ENCODE data around the gene WDR38.
A peak's percentile ranks its signal among the peaks of the same experiment; 100 is the strongest.

WDR38 gene, protein sequence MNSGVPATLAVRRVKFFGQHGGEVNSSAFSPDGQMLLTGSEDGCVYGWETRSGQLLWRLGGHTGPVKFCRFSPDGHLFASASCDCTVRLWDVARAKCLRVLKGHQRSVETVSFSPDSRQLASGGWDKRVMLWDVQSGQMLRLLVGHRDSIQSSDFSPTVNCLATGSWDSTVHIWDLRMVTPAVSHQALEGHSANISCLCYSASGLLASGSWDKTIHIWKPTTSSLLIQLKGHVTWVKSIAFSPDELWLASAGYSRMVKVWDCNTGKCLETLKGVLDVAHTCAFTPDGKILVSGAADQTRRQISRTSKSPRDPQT

DNA sequence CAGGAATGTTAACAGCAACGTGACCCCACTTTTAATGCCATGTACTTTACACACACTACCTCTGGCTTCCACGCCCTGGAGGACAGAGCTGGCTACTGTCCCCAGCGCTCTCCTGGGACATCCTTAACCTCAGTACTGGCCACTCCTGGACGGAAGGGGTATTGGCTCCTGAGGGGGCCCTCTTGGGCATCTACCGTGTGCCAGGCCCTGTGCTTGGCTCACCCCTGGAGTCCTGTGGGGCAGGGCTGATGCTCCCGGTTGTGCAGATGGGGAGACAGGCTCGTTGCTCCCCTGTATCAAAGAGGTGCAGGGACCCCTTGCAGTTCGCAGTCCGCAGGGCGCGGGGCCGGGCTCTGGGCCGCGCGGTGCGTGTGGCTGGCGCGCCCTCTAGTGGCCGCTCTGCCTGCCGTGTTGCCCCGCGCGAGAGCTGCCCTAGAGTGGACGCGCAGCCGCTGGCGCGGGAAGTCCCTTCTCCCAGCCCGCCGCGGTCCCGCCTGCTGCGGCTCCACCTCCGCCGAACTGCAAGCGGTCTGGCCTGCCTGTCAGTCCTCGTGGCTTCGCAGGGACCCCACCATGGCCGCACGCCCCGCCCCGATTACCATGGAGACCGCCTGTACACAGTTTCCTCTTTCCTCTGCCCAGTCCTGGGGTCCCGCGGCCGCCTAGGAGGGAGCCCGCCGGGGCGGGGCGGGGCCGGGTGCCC, at the start of gene WDR38:
TSS of gene WDR38 (plus strand) at position 632 of the 703 bp plus-strand sequence. CDS start 72 bp downstream, outside the sequence.
- DNase-seq: peak; percentile 69

DNA sequence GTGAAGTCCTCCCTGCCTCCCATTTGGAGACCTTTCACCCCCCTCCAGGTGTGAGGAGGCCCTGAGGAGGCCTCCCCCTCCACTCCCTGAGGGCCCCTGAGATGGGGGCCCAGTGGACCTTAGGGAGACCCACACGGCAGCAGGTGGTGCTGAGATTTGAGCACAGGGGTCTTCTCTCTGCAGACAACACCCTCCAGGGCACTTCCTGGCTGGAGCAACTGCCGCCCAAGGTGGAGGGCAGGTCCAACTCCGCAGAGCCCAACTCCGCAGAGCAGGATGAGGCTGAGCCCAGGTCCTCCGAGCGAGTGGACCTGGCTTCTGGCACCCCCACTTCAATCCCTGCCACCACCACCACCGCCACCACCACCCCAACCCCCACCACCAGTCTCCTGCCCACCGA, 49.3 kb upstream of the WDR38 start:
- DNase-seq: no peak

DNA sequence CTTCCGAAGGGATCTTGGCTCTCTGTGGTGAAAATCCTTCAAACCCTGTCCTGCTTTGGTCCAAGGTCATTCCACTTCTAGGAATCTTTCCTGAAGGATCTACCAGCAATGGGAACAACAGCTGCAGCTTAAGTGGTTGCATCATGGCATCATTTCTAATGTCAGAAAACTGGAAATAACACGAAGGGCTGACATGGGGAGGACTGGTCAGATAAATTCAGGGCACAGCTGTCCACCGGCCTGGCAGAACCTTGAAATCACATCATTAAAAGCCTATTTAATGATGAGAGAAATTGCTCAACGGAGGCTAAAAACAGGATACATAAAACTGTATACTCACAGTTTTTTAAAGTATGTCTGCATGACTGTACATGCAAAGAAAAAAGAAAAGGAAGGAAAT, 48.1 kb upstream of the WDR38 start:
- no peak for DNase-seq

DNA sequence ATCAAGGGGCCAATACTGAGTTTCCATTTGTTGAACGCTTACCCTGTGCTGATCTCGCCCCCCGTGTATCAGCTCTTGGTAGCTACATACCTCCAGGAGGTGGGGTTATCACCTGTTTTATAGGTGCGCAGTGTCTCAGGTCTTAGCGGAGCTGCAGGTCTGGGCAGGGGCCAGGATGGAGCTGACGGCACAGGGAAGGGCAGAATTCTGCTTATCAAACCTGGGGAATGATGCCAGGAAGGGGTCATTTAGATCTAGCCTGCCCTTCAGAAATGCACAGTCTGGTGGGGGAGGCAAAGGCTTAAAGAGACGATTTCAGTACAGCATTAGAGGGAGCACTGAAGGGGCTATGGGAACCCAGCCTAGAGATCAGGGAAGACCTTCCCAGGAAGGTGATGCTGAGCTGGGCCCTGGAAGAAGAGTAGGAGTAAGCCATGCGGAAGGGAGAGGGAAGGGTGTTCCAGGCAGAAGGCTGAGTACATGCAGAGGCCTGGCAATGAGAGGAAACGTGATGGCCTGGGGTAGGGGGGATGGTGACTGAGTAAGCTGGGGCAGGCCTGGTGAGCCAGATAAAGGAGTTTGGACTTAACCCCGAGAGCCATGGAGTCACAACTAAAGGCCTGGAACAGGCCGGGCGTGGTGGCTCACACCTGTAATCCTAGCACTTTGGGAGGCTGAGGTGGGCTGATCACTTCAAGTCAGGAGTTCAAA, 44.9 kb upstream of the WDR38 start:
- no peak for DNase-seq

DNA sequence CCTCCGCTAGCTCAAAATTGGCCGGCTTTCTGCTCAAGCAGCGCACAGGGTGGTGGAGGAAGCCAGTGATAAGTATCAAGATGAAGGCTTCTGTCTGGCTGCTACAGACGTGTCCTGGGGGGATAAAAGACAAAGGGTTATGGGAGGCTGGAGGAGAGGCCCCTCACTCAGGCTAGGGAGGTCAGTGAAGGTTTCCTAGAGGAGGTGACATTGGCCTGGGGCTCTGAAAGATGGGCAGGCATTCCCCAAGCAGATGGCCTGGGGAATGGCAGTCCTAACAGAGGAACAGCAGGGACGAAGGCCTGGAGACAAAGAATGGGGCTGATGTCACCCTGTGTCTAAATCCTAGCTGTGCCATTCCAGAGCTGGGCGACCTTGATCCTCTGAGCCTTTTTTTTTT, 44.0 kb upstream of the WDR38 start:
- no peak for DNase-seq

DNA sequence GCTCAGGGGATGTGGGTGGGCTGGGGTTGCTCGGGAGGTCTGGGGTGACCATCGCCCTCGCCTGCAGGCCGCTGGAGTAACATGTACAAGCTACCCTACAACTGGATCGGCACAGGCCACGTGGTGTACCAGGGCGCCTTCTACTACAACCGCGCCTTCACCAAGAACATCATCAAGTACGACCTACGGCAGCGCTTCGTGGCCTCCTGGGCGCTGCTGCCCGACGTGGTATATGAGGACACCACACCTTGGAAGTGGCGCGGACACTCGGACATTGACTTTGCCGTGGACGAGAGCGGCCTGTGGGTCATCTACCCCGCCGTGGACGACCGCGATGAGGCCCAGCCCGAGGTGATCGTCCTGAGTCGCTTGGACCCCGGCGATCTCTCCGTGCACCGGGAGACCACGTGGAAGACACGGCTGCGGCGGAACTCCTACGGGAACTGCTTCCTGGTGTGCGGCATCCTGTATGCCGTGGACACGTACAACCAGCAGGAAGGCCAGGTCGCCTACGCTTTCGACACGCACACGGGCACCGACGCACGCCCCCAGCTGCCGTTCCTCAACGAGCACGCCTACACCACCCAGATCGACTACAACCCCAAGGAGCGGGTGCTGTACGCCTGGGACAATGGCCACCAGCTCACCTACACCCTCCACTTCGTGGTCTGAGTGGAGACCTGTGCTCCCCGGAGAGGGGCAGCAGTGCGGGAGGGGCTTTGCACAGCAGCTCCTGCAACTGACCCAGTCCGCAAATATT, 43.3 kb upstream of the WDR38 start:
- DNase-seq: no peak

GRCh38 chr9:124810663-124811355, 42.5 kb upstream of the WDR38 start:
- no peak for DNase-seq

DNA sequence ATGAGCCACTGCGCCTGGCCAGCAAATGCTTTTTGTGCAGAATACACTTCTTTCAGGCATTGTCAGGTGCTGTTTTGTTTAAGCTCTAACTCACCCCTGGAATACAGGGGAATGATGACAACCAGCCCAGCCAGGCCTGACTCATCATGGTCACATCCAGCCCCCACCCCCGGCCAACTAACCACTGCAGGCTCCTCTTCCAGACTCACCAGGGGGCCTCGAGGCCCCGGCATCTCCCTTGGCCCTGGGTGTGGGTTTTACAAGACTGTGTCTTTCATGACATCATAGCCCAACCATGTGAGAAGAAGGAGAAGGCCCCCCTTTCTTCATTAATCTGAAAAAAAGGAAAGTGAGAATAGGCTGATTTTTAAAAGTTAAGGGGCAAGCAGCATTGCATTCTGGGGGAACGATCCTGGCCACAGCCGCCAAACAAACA, 40.8 kb upstream of the WDR38 start:
- no peak for DNase-seq

DNA sequence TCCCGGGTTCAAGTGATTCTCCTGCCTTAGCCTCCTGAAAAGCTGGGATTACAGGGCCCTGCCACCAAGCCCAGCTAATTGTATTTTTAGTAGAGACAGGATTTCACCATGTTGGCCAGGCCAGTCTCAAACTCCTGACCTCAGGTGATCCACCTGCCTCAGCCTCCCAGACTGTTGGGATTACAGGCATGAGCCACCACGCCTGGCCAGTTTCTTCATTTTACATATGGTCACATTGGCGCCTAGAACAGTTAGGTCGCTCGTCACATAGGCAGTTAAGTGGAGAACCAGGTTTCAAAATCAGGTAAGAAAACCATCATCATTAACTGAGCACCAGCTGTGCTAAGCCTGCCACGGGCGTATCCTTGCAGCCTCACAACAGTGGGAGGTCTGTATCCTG, 40.2 kb upstream of the WDR38 start:
- no peak for DNase-seq

DNA sequence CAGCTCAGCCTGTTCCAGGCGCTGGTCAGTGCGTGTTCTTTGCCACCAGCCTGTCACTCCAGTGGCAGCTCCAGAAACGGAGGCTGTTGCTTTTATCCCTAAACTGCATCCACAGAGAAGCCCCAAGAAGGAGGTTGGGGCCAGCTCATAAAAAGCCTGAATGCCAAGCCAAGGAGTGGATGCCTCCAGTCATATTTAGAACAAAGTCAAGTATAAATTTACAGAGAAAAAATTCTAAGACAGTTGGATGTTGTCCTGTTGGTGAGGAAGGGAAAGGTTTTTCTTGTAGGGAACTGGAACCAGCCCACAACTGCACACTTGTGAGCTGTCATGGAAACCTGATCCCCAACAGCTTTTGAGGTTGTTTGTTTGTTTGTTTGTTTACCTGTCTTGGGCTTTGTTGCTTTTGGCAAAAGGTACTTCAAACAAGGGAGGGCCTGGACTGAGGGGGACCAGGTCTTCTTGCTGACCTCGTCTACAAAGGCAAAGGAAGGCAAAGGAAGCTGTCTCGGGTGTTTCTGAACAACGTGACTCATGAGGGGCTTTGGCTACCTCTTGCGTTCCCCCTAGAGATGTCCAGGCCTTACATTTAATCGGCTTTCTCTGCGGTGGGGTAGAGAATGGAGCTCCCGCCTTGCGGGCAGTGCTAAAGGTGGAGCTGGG, 39.6 kb upstream of the WDR38 start:
- DNase-seq: no peak

GRCh38 chr9:124814164-124814535, 39.1 kb upstream of the WDR38 start:
- no peak for DNase-seq

DNA sequence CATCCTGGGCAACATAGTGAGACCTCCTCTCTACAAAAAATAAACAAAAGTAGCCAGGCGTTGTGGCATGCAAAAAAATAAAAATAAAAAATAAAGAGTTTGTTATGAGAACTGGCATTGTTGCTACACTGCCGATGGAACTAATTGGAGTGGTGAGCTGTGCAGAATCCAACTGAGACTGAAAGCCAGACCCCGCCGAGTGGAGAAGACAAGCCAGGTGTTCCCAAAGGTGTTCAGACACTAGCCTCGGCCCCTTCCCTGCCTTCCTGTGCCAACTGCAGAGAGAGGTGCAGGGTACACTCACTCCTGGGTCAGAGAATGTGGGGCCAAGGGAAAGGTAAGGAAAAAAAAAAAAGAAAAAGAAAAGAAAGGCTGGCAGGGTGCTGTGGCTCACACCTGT, 37.7 kb upstream of the WDR38 start:
- no peak for DNase-seq

DNA sequence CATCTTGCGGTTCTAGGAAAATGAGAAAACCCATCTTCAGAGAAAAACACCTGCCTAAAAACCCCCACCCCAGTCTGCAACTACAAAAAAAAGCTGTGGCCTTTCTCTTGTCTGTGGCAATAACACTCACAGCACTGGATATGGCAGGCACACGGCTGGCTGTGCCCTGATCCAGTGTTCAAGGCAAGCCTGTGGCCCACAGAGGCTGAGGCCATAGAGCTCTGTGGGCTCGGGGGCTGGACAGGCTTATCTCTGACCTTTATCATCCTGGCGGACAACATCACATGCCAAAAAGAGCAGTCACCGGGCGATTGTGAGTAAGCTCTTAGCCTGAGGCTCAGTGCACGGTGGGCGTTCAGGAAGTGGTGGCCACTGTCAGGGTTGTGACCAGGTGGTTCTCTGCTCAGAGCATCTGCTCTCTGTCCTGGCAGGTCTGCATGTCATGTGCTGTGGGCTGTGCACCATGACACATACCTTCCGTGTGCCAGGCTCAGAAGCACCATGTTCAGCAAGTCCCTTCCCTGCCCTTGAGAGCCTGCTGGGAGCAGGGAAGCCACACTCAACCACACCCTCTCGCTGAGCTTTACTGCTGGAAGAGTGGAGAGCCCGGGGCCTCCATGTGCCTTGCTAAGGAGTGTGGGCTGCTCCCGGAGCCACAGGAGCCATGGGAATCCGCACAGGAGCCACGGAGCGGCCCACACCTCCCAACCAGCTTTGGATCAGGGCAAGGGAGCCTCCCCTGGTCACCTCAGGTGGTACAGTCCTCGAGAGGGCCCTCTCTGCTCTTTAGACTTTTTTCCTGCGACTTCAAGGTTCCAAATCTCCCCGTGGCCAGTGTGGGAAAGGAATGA, 34.6 kb upstream of the WDR38 start:
- DNase-seq: no peak

DNA sequence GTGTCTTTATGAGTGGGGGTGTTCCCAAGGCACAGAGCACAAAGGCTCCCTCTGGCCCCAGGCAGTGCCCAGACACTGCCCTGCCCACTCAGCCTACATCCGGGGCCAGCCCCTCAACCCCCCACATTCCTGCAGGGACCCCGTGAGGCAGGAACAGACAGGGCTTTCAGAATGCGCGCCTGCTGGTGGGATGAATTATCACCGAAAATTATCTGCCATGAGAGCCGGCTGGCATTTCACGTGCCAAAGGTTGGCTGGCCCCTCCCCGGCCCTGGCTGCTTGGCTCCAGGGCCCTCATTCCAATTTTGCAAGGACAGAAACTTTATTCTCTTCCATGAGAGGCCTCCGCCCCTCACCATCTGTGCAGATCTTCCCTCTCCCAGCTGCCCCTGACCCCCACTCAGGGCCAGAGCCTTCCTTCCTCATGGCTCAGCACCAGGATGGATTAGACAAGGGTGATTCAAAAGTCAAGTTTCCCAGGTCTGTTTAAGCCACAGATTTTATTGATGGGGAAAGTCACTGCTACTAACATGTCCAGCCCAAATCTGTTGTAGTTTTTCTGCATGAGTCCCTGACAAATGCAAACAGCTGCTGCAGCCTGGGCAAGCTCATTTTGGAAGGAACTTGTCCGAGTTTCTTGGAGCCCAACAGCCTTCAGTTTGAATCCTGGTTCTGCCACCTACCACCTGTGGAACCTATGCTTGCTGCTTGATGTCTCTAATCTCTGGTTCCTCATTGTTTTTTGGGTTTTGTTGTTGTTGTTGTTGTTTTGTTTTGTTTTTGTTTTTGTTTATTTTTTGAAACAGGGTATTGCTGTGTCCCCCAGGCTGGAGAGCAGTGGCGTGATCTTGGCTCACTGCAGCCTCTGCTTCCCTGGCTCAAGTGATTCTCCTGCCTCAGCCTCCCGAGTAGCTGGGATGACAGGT, 32.3 kb upstream of the WDR38 start:
- DNase-seq: no peak

DNA sequence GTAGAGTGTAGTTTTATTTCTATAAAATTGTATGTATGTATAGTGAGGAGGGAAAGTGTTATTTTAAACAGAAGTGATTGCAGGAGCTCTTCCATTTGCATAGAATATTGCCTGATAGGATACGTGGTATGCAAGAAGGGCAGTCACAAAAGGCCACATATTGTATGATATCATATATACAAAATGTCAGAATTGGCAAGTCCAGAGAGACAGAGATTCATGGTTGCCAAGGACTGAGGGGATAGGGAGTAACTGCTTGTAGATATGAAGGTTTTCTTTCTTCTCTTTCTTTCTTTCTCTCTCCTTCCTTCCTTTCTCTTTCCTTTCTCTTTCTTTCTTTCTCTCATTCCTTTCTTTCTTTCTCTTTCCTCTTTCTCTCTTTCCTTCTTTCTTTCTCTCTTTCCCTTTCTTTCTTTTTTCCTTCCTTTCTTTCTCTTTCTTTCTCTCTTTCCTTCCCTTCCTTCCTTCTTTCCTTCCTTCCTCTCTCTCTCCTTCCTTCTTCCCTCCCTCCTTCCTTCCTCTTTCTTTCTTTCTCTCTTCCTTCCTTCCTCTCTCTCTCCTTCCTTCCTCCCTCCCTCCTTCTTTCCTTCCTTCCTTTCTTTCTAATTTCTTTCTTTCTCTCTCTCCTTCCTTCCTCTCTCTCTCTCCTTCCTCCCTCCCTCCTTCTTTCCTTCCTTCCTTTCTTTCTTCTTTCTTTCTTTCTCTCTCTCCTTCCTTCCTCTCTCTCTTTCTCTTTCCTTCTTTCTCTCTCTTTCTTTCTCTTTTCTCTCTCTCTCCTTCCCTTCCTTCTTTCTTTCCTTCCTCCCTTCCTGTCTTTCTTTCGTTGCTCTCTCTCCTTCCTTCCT, 24.5 kb upstream of the WDR38 start:
- no peak for DNase-seq

- no peak for DNase-seq
Observed at GRCh38 chr9:124829334-124829669, 24.0 kb upstream of the WDR38 start.

DNA sequence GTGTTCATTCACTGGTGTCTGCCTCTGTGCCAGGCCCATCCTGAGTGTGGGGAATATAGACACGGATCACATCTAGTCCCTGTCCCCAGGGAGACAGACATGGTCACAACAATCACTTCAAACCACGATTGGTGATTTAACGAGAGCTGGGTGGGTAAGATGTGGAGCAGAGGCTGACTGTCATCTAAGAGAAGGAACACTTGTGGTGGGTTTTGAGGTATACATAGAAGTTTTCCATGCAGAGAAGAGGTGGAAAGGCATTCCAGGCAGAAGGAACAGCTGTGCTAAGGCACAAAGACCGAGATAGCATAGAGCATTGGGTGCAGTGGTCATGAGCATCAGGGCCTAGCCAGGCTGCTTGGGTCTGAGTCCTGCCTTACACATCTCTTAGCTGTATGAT, 22.7 kb upstream of the WDR38 start:
- no peak for DNase-seq

- no peak for DNase-seq
Observed at GRCh38 chr9:124831642-124832364, 21.5 kb upstream of the WDR38 start.

All from DMS79 treated with DMSO at 0.1 percent for 48 hours (cell line).